K562 (cell line): Measurements from ENCODE around the gene SEC24C. TPM values are rescaled to one million over a fixed set of nuclear protein-coding genes. Genes with fewer than 3 reads are reported as not detected.

Source experiments
- ATAC-seq: fragments of 200-7000 bp; cut with Tn5 transposase; 3 replicates; pipeline ENCODE4 v1.9.1; 2020; ENCODE audit warnings: moderate library complexity
- BruUV-seq: library from RNA; stranded (reverse); fragments of 400-500 nt; replicated peaks from 2 replicates; lab custom pipeline; 2021; lab: Mats Ljungman, UMichigan
- CTCF ChIA-PET: fragments of 300-600 bp; formaldehyde crosslinking; extraction: SDS; loops from one replicate; lab custom pipeline; 2021; ENCODE audit warnings: low intra/inter-chr PET ratio; lab: Yijun Ruan, JAX
- POLR2A ChIA-PET: fragments of 300-600, 350-650 bp; sonication (Branson Sonifier 250); formaldehyde crosslinking; extraction: SDS; loops from one replicate; lab custom pipeline; 2021; ENCODE audit warnings: antibody characterized with exemption, inconsistent platforms; lab: Yijun Ruan, JAX
- DNase-seq, 4 experiments: peaks; one replicate each; pipeline versions ENCODE4 v3.0.0 to v3.0.0-alpha.2; 2011 to 2018; ENCODE audit warnings: low spot score in 3 of 4, mixed read lengths in 3 of 4; ENCODE audit errors: extremely low read depth in 1 of 4
- FAIRE-seq: peaks from 2 replicates; lab custom pipeline; 2011; peaks lifted over from hg19 to GRCh38; lab: Jason Lieb, UNC
- H2AFZ ChIP-seq: 2 replicates; pipeline ENCODE4 v1.6.0; 2011; ENCODE audit warnings: low read depth, low read length, control low read depth, inconsistent platforms
- H3K27ac ChIP-seq: fragments of 200-600 bp; 3 replicates; pipeline ENCODE4 v1.8.0; 2011; ENCODE audit warnings: low read depth, mild to moderate bottlenecking, control low read depth, inconsistent platforms, low read length, moderate library complexity, mixed read lengths; ENCODE audit errors: extremely low read depth
- H3K27me3 ChIP-seq, 2 experiments: fragments of 300-600 bp in 1 of 2; 2 replicates in 1 of 2; 3 replicates in 1 of 2; pipeline versions ENCODE4 v1.6.0 to v1.8.0; 2011; ENCODE audit warnings: inconsistent platforms in 2 of 2, low read length in 2 of 2, mild to moderate bottlenecking in 1 of 2, mixed read lengths in 1 of 2, moderate library complexity in 1 of 2; ENCODE audit not compliant: control insufficient read depth in 2 of 2, insufficient read depth in 2 of 2
- H3K36me3 ChIP-seq: fragments of 300-600 bp; 3 replicates; pipeline ENCODE4 v1.8.0; 2011; ENCODE audit warnings: mild to moderate bottlenecking, low read length, inconsistent platforms; ENCODE audit not compliant: control insufficient read depth, insufficient read depth
- H3K4me1 ChIP-seq, 2 experiments: fragments of 200-600 bp in 1 of 2; replicated peaks in 1 of 2; 2 replicates in 1 of 2; 3 replicates in 1 of 2; pipeline versions ENCODE4 v1.5.1 to v1.8.0; 2011; ENCODE audit warnings: inconsistent platforms in 2 of 2, low read length in 2 of 2, mild to moderate bottlenecking in 1 of 2, mixed read lengths in 1 of 2, moderate library complexity in 1 of 2; ENCODE audit not compliant: control insufficient read depth in 2 of 2, insufficient read depth in 2 of 2
- H3K4me2 ChIP-seq: 2 replicates; pipeline ENCODE4 v1.6.1; 2011; ENCODE audit warnings: low read length, control low read depth, inconsistent platforms, mixed read lengths; ENCODE audit not compliant: insufficient read depth
- H3K4me3 ChIP-seq: fragments of 200-600 bp; sonication (generic), shearing (Covaris generic); 2 replicates; pipeline ENCODE4 v1.5.1; 2016; ENCODE audit warnings: control low read depth, inconsistent platforms
- H3K79me2 ChIP-seq: fragments of 200-600 bp; 3 replicates; pipeline ENCODE4 v1.8.0; 2011; ENCODE audit warnings: low read length, inconsistent platforms; ENCODE audit not compliant: control insufficient read depth, insufficient read depth
- H3K9ac ChIP-seq, 2 experiments: 2 replicates each; pipeline versions ENCODE4 v1.6.0 to v1.6.1; 2011; ENCODE audit warnings: low read depth in 2 of 2, low read length in 2 of 2, control low read depth in 1 of 2, inconsistent platforms in 1 of 2, mild to moderate bottlenecking in 1 of 2, mixed read lengths in 1 of 2; ENCODE audit not compliant: insufficient read depth in 1 of 2
- H3K9me1 ChIP-seq: one replicate; pipeline ENCODE4 v1.6.0; 2011; ENCODE audit warnings: inconsistent platforms, mild to moderate bottlenecking, low read length, moderate library complexity; ENCODE audit not compliant: control insufficient read depth, insufficient read depth
- H3K9me3 ChIP-seq: replicated peaks from 2 replicates; pipeline ENCODE4 v1.5.1; 2011; ENCODE audit warnings: low read depth, low read length, inconsistent platforms; ENCODE audit not compliant: control insufficient read depth, insufficient read depth
- H4K20me1 ChIP-seq: replicated peaks from 2 replicates; pipeline ENCODE4 v1.6.1; 2011; ENCODE audit warnings: low read length, inconsistent platforms, mixed read lengths; ENCODE audit not compliant: control insufficient read depth, insufficient read depth
- ARID2 ChIP-seq: fragments of 450-650 bp; IDR thresholded peaks from 2 replicates; pipeline ENCODE4 v1.6.1; 2017; ENCODE audit warnings: antibody characterized with exemption, mild to moderate bottlenecking
- BMI1 ChIP-seq: fragments of 150-350 bp; IDR thresholded peaks from 2 replicates; pipeline ENCODE4 v1.6.1; 2014; ENCODE audit warnings: low read length
- COPS2 ChIP-seq: fragments of 450-650 bp; conservative IDR thresholded peaks from 2 replicates; pipeline ENCODE4 v1.6.1; 2016; ENCODE audit warnings: mild to moderate bottlenecking, moderate library complexity
- E2F3 ChIP-seq: fragments of 250-450 bp; sonication (Bioruptor Pico); IDR thresholded peaks from 2 replicates; pipeline ENCODE4 v1.4.0; 2020; ENCODE audit warnings: mild to moderate bottlenecking
- ELF2 ChIP-seq: fragments of 250-450 bp; sonication (Bioruptor Pico); IDR thresholded peaks from 2 replicates; pipeline ENCODE4 v1.5.0; 2021; ENCODE audit warnings: mild to moderate bottlenecking
- KDM5B ChIP-seq: fragments of 200-600 bp; sonication (generic); IDR thresholded peaks from 2 replicates; pipeline ENCODE4 v1.6.1; 2012; ENCODE audit warnings: low read depth, mild to moderate bottlenecking, moderate library complexity, low read length, control low read depth, inconsistent platforms; ENCODE audit not compliant: insufficient replicate concordance
- MCM7 ChIP-seq, 2 experiments: fragments of 450-650 bp; IDR thresholded peaks; 2 replicates each; pipeline ENCODE4 v1.6.1; 2016 to 2018
- POLR2B ChIP-seq: fragments of 450-650 bp; IDR thresholded peaks from 2 replicates; pipeline ENCODE4 v1.6.1; 2018; ENCODE audit warnings: low read depth; ENCODE audit not compliant: partially characterized antibody
- RBM22 ChIP-seq: fragments of 200-400 bp; formaldehyde crosslinking; IDR thresholded peaks from 2 replicates; pipeline ENCODE4 v1.6.1; 2018; ENCODE audit warnings: low read length, low read depth; ENCODE audit not compliant: poor library complexity, severe bottlenecking
- SOX6 ChIP-seq: fragments of 450-650 bp; IDR thresholded peaks from 2 replicates; pipeline ENCODE4 v1.6.1; 2014; ENCODE audit warnings: mild to moderate bottlenecking
- SPI1 ChIP-seq: IDR thresholded peaks from 2 replicates; pipeline ENCODE4 v1.6.1; 2011; ENCODE audit warnings: low read depth, low read length, control low read depth, borderline replicate concordance
- ZFPM2 ChIP-seq: fragments of 250-450 bp; sonication (Bioruptor Pico); IDR thresholded peaks from 2 replicates; pipeline ENCODE4 v1.5.1; 2022; ENCODE audit warnings: mild to moderate bottlenecking
- ZNF197 ChIP-seq: fragments of 200-800 bp; sonication (Bioruptor generic); IDR thresholded peaks from 2 replicates; pipeline ENCODE4 v1.6.1; 2016; ENCODE audit warnings: low read depth, missing genetic modification characterization, missing compliant biosample characterization
- ZNF23 ChIP-seq: fragments of 250-450 bp; sonication (Bioruptor Pico); IDR thresholded peaks from 2 replicates; pipeline ENCODE4 v1.4.0; 2020; ENCODE audit warnings: mild to moderate bottlenecking
- ZNF586 ChIP-seq: fragments of 450-650 bp; formaldehyde crosslinking; conservative IDR thresholded peaks from 2 replicates; pipeline ENCODE4 v1.4.0; 2020; ENCODE audit warnings: mild to moderate bottlenecking, moderate library complexity
- WGBS: fragments of 100-300 bp; shearing (Covaris generic); methylation state at CpG from one replicate; pipeline ENCODE4 v1.1.6; 2016; ENCODE audit warnings: low coverage, mixed read lengths; ENCODE audit not compliant: insufficient coverage; ENCODE audit errors: missing lambda C conversion rate; 5-methylcytosine and 5-hydroxymethylcytosine counted together
- in situ Hi-C: fragments of 300-500 bp; cut with MboI; formaldehyde crosslinking; loops from 4 replicates; pipeline ENCODE4 v1.15.0; 2018; ENCODE audit warnings: inconsistent platforms, mixed read lengths
- intact Hi-C: fragments of 100-400 bp; cut with micrococcal nuclease; formaldehyde crosslinking; loops from 2 replicates; pipeline ENCODE4 v1.14.2; 2022
- polyA plus RNA-seq, 8 experiments: library from polyadenylated mRNA; depleted of rRNA in 4 of 8; stranded (reverse) in 5 of 8; unstranded in 3 of 8; fragments of >200 nt; fragmentation: Nextera tagmentation in 2 of 8; fragmentation: Illumina TruSeq in 1 of 8; extraction: Ambion mirVana in 2 of 8; extraction: Trizol in 1 of 8; gene quantifications; 2 replicates each; pipeline versions ENCODE4 v1.2.1 to v1.2.3, GENCODE V29; 2011 to 2014; ENCODE audit warnings: inconsistent platforms in 1 of 8, missing spikeins in 1 of 8
- total RNA-seq, 7 experiments: library from RNA; depleted of rRNA in 6 of 7; stranded (reverse); fragments of >200 nt in 6 of 7; fragmentation: Illumina TruSeq in 2 of 7; extraction: Trizol in 2 of 7; gene quantifications; 2 replicates each; pipeline versions ENCODE4 v1.2.1 to v1.2.3, GENCODE V29; 2011 to 2021; ENCODE audit warnings: low replicate concordance in 1 of 7
- TF ChIP-seq, protein P1 (sequence below): sonication (generic); formaldehyde crosslinking; IDR thresholded peaks from 2 replicates; pipeline ENCODE4 v1.9.0; 2022; ENCODE audit warnings: mild to moderate bottlenecking, missing genetic modification reagents
- TF ChIP-seq, protein P2 (sequence below): IDR thresholded peaks from 2 replicates; pipeline ENCODE4 v1.6.1; 2016; ENCODE audit warnings: missing genetic modification characterization, missing compliant biosample characterization
- TF ChIP-seq, protein P3 (sequence below): sonication (generic); formaldehyde crosslinking; IDR thresholded peaks from 2 replicates; pipeline ENCODE4 v1.8.1; 2023; ENCODE audit warnings: mild to moderate bottlenecking, missing genetic modification reagents

The SEC24C gene
- total and polyA plus RNA-seq, 9 of the 15 experiments (the other 6 are each of a cell fraction or from before 2014, with no cell fraction given), result 19.0 to 115 (median 70.5) TPM

DNA sequence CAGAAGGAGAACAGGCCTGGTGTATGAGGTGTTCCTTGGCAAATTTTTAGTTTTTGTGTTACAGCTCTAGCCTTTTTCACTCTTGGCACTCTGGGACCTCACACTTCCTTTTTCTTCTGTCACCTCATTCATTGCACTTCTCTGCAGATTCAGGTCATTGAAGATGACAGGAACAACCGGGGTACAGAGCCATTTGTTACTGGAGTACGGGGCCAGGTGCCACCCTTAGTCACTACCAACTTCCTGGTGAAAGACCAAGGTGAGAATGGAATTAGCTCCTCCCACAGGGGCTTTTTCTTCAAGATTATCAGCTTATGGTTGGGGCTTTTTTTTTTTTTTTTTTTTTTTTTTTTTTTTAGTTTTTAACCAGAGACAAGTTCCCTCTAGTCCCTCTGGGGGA is 19.2 kb downstream of the SEC24C start (continued):
- TF ChIP-seq COPS2, result no peak
- TF ChIP-seq ZNF23 (CRISPR knock-in tag), result no peak
- no peak for TF ChIP-seq E2F3 (CRISPR knock-in tag)
- TF ChIP-seq POLR2B, result no peak
- no peak for TF ChIP-seq ARID2
- TF ChIP-seq ZNF586 (CRISPR knock-in tag), result no peak
- no peak for TF ChIP-seq MCM7 (IDR thresholded peaks at IDR 0.05)
- no peak for TF ChIP-seq ELF2 (CRISPR knock-in tag)
- no peak for TF ChIP-seq RBM22
- TF ChIP-seq SOX6, result no peak
- TF ChIP-seq, protein P1, sequence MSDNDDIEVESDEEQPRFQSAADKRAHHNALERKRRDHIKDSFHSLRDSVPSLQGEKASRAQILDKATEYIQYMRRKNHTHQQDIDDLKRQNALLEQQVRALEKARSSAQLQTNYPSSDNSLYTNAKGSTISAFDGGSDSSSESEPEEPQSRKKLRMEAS (CRISPR knock-in tag), result no peak

DNA sequence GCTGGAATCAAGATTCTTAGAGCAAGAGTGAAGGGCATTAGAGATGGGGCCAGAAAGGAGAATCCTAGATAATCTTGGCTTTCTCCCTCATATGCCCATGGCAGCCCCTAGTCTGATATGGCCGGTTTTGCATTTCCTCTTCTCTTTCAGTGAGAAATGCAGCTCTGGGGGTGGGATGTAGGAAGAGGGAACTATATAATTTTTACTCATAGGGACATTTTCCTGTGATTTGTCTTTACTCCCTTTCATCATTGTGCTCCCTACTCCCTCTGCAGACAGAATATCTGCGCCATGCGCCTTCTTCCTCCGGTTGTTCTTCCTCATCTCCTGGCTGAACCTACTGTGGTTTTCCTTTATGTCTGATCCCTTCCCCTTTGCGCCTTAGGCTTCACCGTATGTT is 20.9 kb downstream of the SEC24C start:
- Histone ChIP-seq H3K4me3 (no peak overlapping the region), H3K9me1 (peaks cover 3% of the 10 kb centered on the region), H3K27me3 (no peaks in the 10 kb centered on the region), H2AFZ (no peak overlapping the region), H4K20me1 (no peaks in the 10 kb centered on the region), H3K4me2 (no peak overlapping the region), H3K4me1 (peaks cover 0 to 1% of the 10 kb centered on the region in 2 experiments; a peak in 2 of 5 replicates), H3K9ac (no peak overlapping the region), H3K27ac (no peak overlapping the region), H3K36me3 (peaks cover 94% of the 10 kb centered on the region), H3K79me2 (no peaks in the 10 kb centered on the region), H3K9me3 (no peaks in the 10 kb centered on the region)
- WGBS, result 88% methylated on average over 6 of the region's 6 CpGs
- ChIA-PET POLR2A (interaction anchor here (0.6 to 11.0 kb wide), 4 partner anchors 6 to 704 kb away, joined by 3 to 137 read pairs (median 12); partner anchors contain the start of gene SEC24C), CTCF (no interaction called here)
- in situ Hi-C loops (no loop called here), intact Hi-C loops (no loop called here)
- FAIRE-seq (no peak), ATAC-seq (no peak), DNase-seq (no peak)
- BruUV-seq, result no TSS peak
- TF ChIP-seq, protein P2, sequence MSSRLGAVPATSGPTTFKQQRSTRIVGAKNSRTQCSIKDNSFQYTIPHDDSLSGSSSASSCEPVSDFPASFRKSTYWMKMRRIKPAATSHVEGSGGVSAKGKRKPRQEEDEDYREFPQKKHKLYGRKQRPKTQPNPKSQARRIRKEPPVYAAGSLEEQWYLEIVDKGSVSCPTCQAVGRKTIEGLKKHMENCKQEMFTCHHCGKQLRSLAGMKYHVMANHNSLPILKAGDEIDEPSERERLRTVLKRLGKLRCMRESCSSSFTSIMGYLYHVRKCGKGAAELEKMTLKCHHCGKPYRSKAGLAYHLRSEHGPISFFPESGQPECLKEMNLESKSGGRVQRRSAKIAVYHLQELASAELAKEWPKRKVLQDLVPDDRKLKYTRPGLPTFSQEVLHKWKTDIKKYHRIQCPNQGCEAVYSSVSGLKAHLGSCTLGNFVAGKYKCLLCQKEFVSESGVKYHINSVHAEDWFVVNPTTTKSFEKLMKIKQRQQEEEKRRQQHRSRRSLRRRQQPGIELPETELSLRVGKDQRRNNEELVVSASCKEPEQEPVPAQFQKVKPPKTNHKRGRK (tag), result no peak
- no peak for TF ChIP-seq KDM5B
- no peak for TF ChIP-seq ZFPM2 (CRISPR knock-in tag)
- TF ChIP-seq ZNF197, result no peak
- TF ChIP-seq SPI1, result no peak
- TF ChIP-seq BMI1, result no peak
- TF ChIP-seq, protein P3, sequence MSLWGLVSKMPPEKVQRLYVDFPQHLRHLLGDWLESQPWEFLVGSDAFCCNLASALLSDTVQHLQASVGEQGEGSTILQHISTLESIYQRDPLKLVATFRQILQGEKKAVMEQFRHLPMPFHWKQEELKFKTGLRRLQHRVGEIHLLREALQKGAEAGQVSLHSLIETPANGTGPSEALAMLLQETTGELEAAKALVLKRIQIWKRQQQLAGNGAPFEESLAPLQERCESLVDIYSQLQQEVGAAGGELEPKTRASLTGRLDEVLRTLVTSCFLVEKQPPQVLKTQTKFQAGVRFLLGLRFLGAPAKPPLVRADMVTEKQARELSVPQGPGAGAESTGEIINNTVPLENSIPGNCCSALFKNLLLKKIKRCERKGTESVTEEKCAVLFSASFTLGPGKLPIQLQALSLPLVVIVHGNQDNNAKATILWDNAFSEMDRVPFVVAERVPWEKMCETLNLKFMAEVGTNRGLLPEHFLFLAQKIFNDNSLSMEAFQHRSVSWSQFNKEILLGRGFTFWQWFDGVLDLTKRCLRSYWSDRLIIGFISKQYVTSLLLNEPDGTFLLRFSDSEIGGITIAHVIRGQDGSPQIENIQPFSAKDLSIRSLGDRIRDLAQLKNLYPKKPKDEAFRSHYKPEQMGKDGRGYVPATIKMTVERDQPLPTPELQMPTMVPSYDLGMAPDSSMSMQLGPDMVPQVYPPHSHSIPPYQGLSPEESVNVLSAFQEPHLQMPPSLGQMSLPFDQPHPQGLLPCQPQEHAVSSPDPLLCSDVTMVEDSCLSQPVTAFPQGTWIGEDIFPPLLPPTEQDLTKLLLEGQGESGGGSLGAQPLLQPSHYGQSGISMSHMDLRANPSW (CRISPR knock-in tag), result no peak
